HG03095 (cell line): ENCODE measurements around the gene TCF4.

ENCODE experiments used
- ATAC-seq: cut with Tn5 transposase; IDR thresholded peaks from one replicate; pipeline ENCODE4 v1.9.1; 2021; ENCODE audit warnings: moderate library complexity; ENCODE audit not compliant: unreplicated experiment

TCF4 gene

GRCh38 chr18:55547705-55548056, 40.3 kb downstream of the TCF4 start:
- no peak for ATAC-seq

GRCh38 chr18:55546851-55547704, 40.9 kb downstream of the TCF4 start:
- ATAC-seq, result no peak

GRCh38 chr18:55544014-55544413, 44.0 kb downstream of the TCF4 start:
- ATAC-seq, result no peak

GRCh38 chr18:55543130-55543704, 44.8 kb downstream of the TCF4 start:
- ATAC-seq, result no peak

GRCh38 chr18:55541571-55541970, 46.4 kb downstream of the TCF4 start:
- ATAC-seq, result no peak

- ATAC-seq, result no peak
Measured at GRCh38 chr18:55539240-55539639, 48.8 kb downstream of the TCF4 start.

GRCh38 chr18:55534996-55535395, 53.0 kb downstream of the TCF4 start:
- ATAC-seq, result no peak

- ATAC-seq, result no peak
Measured at GRCh38 chr18:55534547-55534946, 53.4 kb downstream of the TCF4 start.

- no peak for ATAC-seq
Measured at GRCh38 chr18:55530166-55530565, 57.8 kb downstream of the TCF4 start.

- no peak for ATAC-seq
Measured at GRCh38 chr18:55529581-55529980, 58.4 kb downstream of the TCF4 start.

GRCh38 chr18:55525845-55526244, 62.1 kb downstream of the TCF4 start:
- ATAC-seq, result no peak

GRCh38 chr18:55524353-55525073, 63.5 kb downstream of the TCF4 start:
- ATAC-seq, result no peak

GRCh38 chr18:55523001-55523400, 65.0 kb downstream of the TCF4 start:
- no peak for ATAC-seq

GRCh38 chr18:55522011-55522410, 66.0 kb downstream of the TCF4 start:
- no peak for ATAC-seq

GRCh38 chr18:55517055-55517454, 70.9 kb downstream of the TCF4 start:
- ATAC-seq, result no peak

- no peak for ATAC-seq
Measured at GRCh38 chr18:55515941-55516710, 71.9 kb downstream of the TCF4 start.

- no peak for ATAC-seq
Measured at GRCh38 chr18:55515214-55515613, 72.8 kb downstream of the TCF4 start.

- ATAC-seq, result no peak
Measured at GRCh38 chr18:55513161-55513560, 74.8 kb downstream of the TCF4 start.

GRCh38 chr18:55511277-55511676, 76.7 kb downstream of the TCF4 start:
- no peak for ATAC-seq

GRCh38 chr18:55510809-55511208, 77.2 kb downstream of the TCF4 start:
- no peak for ATAC-seq

GRCh38 chr18:55509631-55510324, 78.2 kb downstream of the TCF4 start:
- ATAC-seq, result peak; percentile 90
